HG02588 (cell line): ENCODE measurements around the gene SAP30.

ENCODE experiments used
- ATAC-seq: cut with Tn5 transposase; IDR thresholded peaks from one replicate; pipeline ENCODE4 v1.9.1; 2021; ENCODE audit warnings: mild to moderate bottlenecking, moderate library complexity; ENCODE audit not compliant: unreplicated experiment

SAP30 gene, protein sequence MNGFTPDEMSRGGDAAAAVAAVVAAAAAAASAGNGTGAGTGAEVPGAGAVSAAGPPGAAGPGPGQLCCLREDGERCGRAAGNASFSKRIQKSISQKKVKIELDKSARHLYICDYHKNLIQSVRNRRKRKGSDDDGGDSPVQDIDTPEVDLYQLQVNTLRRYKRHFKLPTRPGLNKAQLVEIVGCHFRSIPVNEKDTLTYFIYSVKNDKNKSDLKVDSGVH

DNA sequence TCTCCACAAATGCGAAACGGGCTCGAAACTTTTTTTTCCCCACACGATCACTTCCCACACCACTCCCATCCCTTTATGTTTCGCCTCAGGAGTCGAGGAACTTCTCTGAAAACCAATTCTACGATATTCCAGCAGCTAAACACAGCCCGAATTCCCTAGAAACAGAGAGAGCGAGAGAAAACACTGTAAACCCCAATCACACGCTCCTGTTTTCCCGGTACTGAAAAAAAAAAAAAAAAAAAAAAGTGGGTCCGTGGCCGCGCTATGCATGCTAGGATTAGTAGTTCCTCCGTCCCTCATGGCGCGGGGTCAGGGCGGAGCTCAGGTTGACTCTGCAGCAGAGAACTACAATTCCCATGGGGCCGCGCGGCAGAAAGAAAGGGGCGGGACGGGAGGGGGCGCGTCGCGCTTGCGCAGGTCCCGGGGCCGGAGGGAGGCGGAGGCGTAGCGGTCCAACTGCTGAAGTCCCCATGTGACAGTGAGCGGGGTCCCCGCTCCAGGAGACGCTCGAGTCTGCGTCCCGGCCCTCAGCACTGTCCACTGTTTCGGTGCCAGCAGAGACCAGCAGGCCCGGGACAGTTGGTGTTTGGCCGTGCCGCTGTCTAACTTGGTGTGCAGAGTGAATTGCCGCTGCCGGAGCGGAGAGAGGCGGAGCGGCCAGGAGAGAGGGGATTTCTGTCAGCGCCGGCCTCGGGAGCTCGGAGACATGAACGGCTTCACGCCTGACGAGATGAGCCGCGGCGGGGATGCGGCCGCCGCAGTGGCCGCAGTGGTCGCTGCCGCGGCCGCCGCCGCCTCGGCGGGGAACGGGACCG, at the start of gene SAP30:
Gene SAP30 (plus strand): TSS at position 478 of the 815 bp plus-strand sequence. CDS start 229 bp downstream, at position 707.
- peak; percentile 68 for ATAC-seq

DNA sequence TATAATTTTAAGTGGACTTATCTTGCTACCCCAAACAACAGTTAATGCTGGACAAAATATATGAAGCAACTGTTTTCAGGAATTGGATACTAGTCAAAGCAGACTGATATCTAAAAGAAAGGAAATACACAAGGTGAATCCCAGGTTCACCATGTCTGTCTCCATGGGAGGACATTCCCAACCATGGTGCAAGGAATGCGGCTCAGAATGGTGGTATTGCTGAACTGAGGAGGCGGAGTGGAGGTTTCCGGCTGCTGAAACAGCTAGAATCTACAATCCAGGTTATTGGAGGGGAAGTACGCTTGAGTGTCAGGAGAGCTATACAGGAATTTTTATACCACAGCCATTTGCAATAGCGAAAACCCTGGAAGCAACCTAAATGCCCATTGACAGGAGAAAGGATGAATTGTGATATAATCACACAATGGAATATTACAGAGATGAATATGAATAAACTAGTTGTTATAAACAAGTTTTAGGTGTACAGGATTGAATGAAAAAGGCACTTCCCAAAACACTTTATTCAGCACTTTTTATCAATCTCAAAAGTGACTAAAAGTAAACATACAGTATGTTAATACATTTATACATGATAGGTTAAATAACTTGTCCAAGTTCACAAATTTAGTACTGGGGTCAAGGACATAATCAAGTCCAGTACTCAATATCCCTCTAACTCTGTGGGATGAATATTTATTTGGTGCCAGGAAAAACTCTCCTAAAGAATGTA, 45.6 kb upstream of the SAP30 start:
- no peak for ATAC-seq

DNA sequence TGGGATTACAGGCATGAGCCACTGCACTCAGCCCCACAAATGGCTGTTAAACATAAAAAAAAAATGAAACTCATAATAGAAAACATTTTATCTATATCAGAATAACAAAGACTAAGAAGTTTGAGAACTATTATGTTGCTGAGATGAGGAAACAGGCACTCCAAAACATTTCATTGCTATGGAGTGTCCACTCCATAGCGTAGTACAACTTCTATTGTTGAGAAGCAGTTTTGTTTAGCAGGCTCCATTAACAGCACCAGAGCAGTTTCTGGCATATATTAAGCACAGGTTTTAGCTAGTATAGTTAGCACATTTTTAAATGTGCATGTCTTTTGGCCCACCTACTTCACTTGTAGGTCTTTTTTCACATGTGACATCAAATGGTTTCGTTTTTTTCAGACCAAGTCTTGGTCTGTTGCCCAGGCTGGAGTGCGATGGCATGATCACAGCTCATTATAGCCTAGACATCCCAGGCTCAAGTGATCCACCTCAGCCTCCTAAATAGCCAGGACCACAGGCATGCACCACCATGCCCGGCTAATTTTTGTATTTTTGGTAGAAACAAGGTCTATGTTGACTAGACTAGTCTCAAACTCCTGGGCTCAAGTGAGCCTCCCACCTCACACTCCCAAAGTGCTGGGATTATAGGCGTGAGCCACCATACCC, 42.4 kb upstream of the SAP30 start:
- ATAC-seq: no peak

DNA sequence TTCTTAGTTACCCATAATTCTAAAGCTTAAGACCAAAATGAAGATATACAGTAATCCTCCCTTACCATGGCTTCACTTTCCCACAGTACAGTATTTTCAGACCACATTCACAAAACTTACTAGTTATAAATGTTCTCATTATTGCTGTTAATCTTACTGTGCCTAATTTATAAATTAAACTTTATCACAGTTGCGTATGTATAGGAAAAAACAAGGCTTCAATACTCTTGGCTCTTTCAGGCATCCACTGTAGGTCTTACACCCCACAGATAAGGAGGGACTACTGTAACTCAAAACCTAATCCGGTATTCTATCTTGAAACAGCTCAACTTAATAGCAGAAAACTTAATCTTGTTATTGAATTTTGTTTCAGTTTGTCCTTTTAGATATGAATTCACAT, 40.2 kb upstream of the SAP30 start:
- no peak for ATAC-seq

DNA sequence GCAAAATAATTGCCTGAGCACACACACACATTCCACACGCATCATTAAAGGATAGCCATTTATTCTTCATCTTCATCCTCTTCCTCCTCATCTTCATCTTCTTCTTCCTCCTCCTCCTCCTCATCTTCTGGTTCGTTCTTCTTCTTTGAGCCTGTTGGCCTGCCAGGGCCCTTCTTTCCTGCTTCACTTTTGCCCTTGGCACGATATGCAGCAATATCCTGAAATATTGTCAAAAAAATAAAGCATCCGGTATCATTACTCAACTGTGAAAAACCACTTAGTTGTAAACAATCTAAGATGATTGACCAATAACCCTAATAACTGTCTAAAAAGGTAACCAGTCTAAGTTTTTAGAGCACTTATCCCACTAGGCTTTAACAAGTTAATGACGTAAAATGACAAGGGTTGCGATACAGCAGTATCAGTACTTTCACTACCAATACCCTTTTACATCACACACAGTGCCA, 38.7 kb upstream of the SAP30 start:
- ATAC-seq: no peak

DNA sequence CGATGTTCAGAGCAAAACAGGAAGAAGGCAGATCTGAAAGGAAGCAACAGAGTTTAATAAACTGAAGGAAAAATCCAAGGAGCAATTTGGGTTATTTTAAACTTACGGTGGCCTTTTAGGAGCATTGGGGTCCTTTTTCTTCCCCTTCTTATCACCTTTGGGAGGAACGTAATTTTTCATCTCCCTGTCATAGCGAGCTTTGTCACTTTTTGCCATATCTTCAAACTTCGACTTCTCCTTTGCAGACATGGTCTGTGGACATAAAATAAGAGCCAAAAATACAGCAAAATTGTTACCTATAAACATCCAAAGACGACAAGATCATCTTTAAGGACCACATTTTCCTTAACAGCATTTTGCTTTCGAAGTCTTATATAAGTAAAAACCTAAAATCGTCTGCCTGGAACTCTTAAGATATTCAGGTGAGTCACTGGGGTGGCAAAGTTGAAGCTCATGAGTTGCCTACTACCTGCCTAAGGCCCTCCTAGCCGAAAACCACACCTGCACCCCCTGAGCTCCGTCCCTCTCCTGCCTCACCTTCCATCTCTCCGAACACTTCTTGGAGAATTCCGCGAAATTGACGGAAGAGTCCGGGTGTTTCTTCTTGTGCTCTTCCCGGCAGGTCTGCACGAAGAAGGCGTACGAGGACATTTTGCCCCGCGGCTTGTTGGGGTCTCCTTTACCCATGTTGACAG, 37.6 kb upstream of the SAP30 start:
- ATAC-seq: no peak

DNA sequence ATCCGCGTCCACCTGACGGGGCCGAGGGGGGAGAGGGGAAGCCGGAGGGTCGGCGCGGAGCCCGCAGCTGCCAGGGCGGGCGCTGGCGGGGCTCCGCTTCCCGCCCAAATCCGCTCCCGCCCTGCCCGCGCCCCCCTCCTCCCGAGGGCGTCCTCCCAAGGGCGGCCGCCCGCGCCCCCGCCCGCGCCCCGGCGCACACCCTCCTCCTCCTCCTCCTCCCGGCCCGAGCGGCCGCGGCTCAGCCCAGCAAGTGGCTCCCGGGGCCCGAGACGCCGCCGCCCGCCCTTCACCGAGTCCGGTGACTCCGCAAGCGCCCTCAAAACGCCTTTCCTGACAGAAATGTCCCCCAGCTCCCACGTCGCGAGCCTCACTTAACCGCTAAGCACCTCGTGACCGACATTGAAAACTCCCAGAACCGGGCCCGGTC, 37.1 kb upstream of the SAP30 start:
- peak; percentile 6 for ATAC-seq

DNA sequence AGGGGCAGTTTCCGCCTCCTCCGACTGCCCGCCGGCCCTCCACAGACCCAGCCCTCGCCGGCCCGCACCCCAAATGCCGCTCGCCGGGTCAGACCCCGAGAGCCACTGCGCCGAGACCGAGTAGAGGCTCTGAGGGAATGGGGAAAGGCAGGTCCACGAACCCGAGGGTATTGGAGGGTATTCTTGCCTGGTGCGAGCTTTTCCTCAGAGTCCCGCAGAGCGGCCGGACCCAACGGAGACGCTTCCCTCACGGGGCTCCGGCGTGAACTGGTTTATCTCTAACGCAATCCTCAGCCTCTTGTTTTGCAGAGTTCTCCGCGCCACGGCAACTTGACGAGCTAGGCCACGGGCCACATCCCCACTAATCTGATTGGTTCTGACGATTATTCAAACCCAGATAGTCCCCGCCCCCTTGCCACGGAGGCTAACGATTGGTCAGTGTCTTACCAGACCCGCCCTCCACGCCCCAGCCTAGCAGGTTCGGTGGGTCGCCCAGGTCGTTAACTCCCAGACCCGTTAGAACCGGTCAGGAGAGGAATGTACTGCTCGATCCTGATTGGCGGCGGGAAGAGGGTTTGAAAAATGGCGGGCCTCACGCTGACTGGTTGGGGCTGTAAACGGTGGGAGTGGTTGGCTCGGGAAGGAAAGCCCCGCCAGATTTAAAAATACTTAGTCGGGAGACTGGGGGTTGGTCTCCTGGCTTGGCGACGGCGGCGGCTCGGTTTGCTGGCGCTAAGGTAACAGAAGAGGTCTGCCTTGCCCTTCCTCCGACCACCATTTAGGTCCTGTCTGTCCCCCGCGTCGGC, 36.5 kb upstream of the SAP30 start, which contains the start of gene HMGB2:
Gene HMGB2 (minus strand): TSS at position 274 of the 806 bp plus-strand sequence. CDS start 709 bp downstream, outside the sequence.
- peak; percentile 91 for ATAC-seq

DNA sequence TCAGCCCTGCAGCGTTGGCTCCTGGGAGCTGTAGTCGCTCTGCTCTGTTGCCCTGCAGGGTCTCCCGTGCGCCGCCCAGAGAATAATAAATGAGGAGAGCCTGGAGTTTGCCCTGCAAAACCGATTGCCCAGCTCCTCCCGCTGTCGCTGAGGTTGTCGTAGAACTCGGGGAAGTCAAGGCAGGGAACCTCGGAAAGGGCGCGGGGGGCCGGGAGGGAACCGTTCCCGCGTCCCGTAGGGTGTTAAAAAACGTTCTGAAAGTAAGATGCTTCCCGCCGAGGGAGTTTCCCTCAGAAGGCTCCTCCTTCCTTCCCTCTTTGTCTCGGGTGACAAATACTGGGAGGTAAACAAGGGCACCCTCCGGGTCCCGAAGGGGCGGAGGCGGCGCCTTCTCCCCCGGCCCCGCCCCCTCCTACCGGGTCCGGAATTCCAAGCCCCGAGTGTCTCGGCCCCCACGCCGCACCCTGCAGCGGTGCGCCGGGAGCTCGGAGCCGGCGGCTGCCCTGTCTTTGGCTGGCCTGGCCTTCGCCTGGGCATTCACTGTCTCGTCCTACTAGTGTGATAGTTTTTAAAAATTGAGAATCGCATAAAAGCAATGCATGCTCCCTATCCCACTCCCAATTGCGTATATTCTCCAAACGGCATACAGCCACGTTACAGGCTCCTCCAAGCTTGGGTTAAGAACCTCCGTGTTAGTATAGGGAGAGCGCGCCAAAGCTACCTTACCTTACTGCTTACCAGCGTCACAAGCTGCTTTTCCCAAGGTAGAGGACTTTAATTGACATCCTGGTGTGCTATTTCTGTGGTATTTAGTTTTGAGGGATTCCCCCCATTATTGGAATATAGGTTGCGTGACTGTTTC, 35.6 kb upstream of the SAP30 start:
- ATAC-seq: peak; percentile 27

DNA sequence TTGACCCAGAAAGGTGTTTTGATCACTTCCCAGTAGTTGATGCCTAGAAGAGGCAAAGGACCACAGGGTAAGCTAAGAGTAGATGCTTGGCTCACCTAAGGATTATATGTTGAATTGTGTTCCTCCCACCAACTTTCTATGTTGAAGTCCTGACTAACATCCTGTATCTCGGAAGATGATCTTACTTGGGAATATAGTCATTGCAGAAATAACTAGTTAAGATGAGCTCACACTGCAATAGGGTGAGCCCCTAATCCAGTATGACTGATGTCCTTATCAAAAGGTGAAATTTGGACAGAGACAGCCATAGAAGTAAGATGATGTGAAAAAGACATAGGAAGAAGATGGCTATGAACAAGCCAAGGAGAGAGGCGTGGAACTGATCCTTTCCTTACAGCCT, 33.3 kb upstream of the SAP30 start:
- no peak for ATAC-seq

DNA sequence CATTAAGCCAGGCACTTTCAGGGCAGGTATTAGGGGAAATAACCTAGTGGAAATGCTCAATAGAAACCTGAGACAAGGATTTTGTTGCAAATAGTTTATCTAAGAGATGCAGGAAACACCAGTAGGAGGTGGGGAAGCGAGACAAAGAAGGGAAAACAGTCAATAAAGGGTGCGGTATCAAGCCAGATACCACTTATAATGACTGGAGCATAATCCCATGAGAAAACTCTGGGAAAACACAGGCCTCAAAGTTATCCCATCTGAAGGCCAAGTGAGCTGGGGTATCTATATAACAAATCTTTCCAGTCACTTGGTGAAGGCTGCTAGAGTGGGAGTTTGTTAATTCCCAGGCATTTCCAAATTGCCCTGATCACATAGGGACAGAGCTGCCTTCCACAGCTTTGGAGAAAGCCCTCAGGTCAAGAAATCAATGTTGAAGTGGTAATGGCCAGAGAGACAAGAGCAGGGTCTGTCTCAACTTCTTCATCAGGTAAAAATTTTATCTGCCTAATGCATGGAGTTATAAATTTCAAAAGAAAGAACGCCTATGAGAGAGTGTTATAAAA, 26.8 kb upstream of the SAP30 start:
- ATAC-seq: no peak

DNA sequence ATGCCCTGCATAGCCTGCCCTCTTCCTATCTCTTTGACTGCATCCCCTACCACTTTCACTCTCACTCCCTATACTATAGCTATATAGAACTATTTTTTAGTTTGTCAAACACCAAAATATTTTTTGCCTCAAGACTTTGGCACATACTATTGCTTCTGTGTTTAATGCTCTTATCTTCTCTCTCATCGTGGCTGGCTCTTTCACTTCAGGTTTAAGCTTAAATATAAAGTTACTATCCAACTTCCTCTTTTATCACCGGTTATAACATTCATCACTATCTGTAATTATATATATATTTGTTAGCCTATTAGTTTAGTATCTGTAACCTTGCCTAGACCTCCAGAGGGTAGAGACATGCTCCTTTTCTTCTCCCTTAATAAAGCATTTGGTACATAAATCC, 25.1 kb upstream of the SAP30 start:
- ATAC-seq: no peak

DNA sequence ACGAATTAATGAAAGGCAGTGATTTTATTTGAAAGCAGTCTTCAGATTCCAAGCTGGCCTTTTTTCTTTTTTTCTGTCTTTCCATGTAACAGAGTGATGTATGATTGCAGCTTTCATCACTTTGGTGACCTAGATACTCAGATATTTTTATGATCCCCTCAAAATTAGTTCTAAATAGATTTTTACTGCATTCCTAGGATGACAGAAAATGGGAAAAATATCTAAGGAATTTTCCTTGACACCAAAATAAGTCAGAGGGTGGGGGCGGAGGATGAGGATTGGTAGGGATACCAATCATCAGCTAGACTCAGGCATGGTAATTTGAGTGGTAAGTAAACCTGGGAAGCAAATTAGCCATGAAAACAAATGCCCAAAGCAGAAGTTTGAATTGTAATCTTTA, 24.7 kb upstream of the SAP30 start:
- no peak for ATAC-seq

DNA sequence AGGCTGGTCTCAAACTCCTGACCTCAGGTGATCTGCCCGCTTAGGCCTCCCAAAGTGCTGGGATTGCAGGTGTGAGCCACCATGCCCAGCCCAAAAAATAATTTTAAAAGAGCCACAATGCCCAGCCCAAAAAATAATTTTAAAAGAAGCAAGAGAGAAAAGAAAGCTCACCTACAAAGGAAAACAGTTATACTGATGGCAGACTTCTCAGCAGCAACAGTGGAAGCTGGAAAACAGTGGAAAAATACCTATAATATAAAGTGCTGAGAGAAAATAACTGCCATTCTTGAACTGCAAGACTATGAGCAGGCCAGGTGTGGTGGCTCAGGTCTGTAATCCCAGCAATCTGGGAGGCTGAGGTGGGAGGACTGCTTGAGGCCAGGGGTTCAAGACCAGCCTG, 23.3 kb upstream of the SAP30 start:
- ATAC-seq: no peak

DNA sequence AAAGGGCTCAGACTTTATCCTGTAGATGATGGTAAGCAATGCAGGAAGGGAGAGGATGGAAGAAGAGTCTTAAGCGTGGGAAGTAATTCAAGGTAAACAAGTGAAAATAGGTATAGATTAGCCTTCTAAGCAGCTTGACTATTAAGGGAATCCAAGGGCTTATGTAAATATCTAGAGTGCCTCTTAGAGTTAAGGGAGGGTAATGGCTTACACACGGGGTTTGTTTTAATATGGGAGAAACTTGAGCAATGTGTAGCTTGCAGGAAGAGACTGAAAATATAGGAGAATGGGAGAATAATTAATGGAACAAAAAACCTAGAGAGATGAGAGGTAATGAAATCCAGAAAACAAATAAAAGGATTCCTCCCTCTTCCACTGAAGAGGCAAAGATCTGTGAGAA, 12.8 kb upstream of the SAP30 start:
- ATAC-seq: no peak

DNA sequence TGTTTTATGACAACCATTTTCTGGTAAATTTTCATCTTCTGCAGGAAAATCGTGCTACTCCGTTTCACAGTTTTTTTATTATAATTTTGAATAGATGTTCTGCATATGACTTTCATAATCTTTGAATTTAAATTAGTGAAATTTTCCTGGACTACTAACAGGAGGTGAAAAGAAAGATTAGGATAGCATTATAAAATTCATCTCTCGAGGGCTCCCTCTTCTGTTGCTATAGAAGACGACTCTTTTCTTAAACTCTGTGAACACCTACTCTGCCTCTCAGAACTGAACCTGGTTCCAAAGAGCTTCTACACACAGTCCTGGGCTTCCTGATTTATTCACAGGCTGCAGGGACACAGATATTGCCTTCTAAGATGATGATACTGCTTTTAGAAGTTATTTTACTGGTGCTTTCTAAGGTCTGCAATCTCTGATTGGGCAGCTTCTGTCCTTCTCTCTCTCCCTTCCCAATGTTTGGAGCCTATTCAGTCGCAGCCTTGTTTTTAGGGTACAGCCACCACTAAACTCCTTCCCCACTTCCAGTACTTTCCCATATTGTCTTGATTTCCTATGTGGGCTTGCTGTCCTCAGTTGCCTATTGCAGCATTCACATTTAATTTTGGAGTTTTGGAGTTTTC, 10.1 kb upstream of the SAP30 start:
- ATAC-seq: no peak

DNA sequence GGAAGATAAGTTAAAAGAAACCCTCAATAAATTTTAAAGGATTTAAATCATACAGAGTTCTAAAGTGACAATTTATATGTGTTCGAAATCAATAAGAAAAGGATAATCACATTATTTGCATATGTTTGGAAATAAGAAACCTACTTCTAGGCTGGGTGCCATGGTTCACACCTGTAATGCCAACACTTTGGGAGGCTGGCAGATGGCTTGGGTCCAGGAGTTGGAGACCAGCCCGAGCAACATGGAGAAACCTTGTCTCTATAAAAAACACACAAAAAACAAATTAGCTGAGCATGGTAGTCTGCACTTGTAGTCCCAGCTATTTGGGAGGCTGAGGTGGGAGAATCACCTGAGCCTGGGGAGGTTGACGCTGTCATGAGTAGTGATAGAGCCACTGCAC, 8.1 kb upstream of the SAP30 start:
- no peak for ATAC-seq
